Measurements from ENCODE around the gene FAM163B.
A peak's percentile ranks its signal among the peaks of the same experiment; 100 is the strongest.

Gene FAM163B

GRCh38 chr9:133622555-133622954, 13.4 kb upstream of the FAM163B start:
- H3K4me3 ChIP-seq (ENCODE audit: low read length) = no peak overlapping the region
- DNase-seq (ENCODE audit: low read depth, low spot score) = no peak

- no peak for DNase-seq (ENCODE audit: low read depth, low spot score)
- H3K4me3 ChIP-seq (ENCODE audit: low read length) = no peak overlapping the region
Measured at GRCh38 chr9:133621725-133622267, 12.6 kb upstream of the FAM163B start.

GRCh38 chr9:133619791-133620190, 10.6 kb upstream of the FAM163B start:
- peak; percentile 90 for DNase-seq (ENCODE audit: low read depth, low spot score)
- H3K4me3 ChIP-seq (ENCODE audit: low read length) = no peak overlapping the region

- no peak for DNase-seq (ENCODE audit: low read depth, low spot score)
- no peak overlapping the region for H3K4me3 ChIP-seq (ENCODE audit: low read length)
Measured at GRCh38 chr9:133618726-133619125, 9.5 kb upstream of the FAM163B start.

GRCh38 chr9:133616643-133617405, 7.6 kb upstream of the FAM163B start:
- DNase-seq (ENCODE audit: low read depth, low spot score) = no peak

GRCh38 chr9:133615606-133616188, 6.5 kb upstream of the FAM163B start:
- no peak overlapping the region for H3K4me3 ChIP-seq (ENCODE audit: low read length)
- DNase-seq (ENCODE audit: low read depth, low spot score) = no peak

More at GRCh38 chr9:133616643-133617405, 7.6 kb upstream of the FAM163B start:
- no peak overlapping the region for H3K4me3 ChIP-seq (ENCODE audit: low read length)

GRCh38 chr9:133615186-133615585, 6.0 kb upstream of the FAM163B start:
- no peak overlapping the region for H3K4me3 ChIP-seq (ENCODE audit: low read length)
- no peak for DNase-seq (ENCODE audit: low read depth, low spot score)

GRCh38 chr9:133614678-133615077, 5.5 kb upstream of the FAM163B start:
- DNase-seq (ENCODE audit: low read depth, low spot score) = no peak
- no peak overlapping the region for H3K4me3 ChIP-seq (ENCODE audit: low read length)

- no peak overlapping the region for H3K4me3 ChIP-seq (ENCODE audit: low read length)
- DNase-seq (ENCODE audit: low read depth, low spot score) = no peak
Measured at GRCh38 chr9:133614056-133614455, 4.9 kb upstream of the FAM163B start.

GRCh38 chr9:133613432-133613831, 4.2 kb upstream of the FAM163B start:
- no peak overlapping the region for H3K4me3 ChIP-seq (ENCODE audit: low read length)
- DNase-seq (ENCODE audit: low read depth, low spot score) = no peak

- no peak for DNase-seq (ENCODE audit: low read depth, low spot score)
- H3K4me3 ChIP-seq (ENCODE audit: low read length) = no peak overlapping the region
Measured at GRCh38 chr9:133612816-133613215, 3.6 kb upstream of the FAM163B start.

GRCh38 chr9:133612051-133612450, 2.9 kb upstream of the FAM163B start:
- H3K4me3 ChIP-seq (ENCODE audit: low read length) = no peak overlapping the region
- no peak for DNase-seq (ENCODE audit: low read depth, low spot score)

- no peak overlapping the region for H3K4me3 ChIP-seq (ENCODE audit: low read length)
- DNase-seq (ENCODE audit: low read depth, low spot score) = no peak
Measured at GRCh38 chr9:133610845-133611244, 1.7 kb upstream of the FAM163B start.

- no peak overlapping the region for H3K4me3 ChIP-seq (ENCODE audit: low read length)
- no peak for DNase-seq (ENCODE audit: low read depth, low spot score)
Measured at GRCh38 chr9:133608889-133609288, 300 bp downstream of the FAM163B start.

GRCh38 chr9:133608382-133608781, 807 bp downstream of the FAM163B start:
- no peak overlapping the region for H3K4me3 ChIP-seq (ENCODE audit: low read length)
- no peak for DNase-seq (ENCODE audit: low read depth, low spot score)

GRCh38 chr9:133607976-133608375, 1.2 kb downstream of the FAM163B start:
- DNase-seq (ENCODE audit: low read depth, low spot score) = no peak
- no peak overlapping the region for H3K4me3 ChIP-seq (ENCODE audit: low read length)

- H3K4me3 ChIP-seq (ENCODE audit: low read length) = no peak overlapping the region
- DNase-seq (ENCODE audit: low read depth, low spot score) = no peak
Measured at GRCh38 chr9:133607381-133607780, 1.8 kb downstream of the FAM163B start.

GRCh38 chr9:133606708-133607025, 2.5 kb downstream of the FAM163B start:
- DNase-seq (ENCODE audit: low read depth, low spot score) = no peak
- no peak overlapping the region for H3K4me3 ChIP-seq (ENCODE audit: low read length)

GRCh38 chr9:133605856-133606707, 3.1 kb downstream of the FAM163B start:
- H3K4me3 ChIP-seq (ENCODE audit: low read length) = no peak overlapping the region
- DNase-seq (ENCODE audit: low read depth, low spot score) = no peak

GRCh38 chr9:133605446-133605845, 3.7 kb downstream of the FAM163B start:
- no peak for DNase-seq (ENCODE audit: low read depth, low spot score)

More at GRCh38 chr9:133605446-133605845, 3.7 kb downstream of the FAM163B start:
- no peak overlapping the region for H3K4me3 ChIP-seq (ENCODE audit: low read length)

Measured in Jurkat, Clone E6-1 (cell line).